ENCODE data around the gene OPN1SW. TPM values are rescaled to one million over a fixed set of nuclear protein-coding genes. Genes with fewer than 3 reads are reported as not detected.

OPN1SW gene
- total RNA-seq, 1 donor from 2014 or later, result not detected

DNA sequence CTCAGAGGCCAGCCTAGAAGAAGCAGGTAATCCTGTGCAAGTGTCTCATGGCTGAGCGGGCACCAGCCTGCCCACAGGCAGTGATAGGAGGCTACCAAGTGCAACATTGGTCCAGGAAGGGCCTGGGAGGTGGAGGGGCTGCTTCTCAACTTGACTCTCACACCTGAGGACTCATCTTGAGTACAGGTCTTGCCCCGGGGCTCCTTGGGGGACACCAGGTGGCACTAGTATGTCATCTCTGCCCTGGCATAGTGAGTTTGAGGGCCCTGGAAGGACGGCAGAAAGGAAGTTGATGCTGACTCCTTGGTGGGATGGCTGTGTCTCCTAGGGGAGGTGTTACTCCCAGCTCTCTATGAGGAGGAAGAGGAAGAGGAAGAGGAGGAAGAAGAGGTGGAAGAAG, 18.4 kb upstream of the OPN1SW start:
- intact Hi-C loops (cut with micrococcal nuclease), result loop anchor here (1.0 to 10.0 kb wide), 2 partner anchors 89 to 1651 kb away; partner anchors contain the start of gene CEP41

DNA sequence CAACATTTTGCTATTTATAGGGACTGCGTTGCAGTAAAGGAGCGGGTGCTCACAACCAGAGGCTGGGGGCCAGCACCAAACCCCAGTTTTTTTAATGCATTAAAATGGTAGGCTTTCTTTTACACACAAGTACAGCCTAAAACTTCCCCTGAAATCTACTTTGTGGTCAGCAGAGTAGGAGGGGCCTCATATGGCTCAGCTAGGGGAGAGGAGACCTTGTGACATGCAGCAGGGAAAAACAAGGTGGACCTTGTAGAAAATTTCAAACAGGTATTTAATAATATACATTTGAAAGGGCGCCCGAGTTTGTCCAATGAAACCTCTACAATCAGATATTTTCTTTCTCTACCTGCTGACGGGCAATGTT, 17.6 kb upstream of the OPN1SW start:
- intact Hi-C loops (cut with micrococcal nuclease), result loop anchor here (10.0 kb wide), 1 partner anchor 1652 kb away; the partner anchor contains the start of gene CEP41

DNA sequence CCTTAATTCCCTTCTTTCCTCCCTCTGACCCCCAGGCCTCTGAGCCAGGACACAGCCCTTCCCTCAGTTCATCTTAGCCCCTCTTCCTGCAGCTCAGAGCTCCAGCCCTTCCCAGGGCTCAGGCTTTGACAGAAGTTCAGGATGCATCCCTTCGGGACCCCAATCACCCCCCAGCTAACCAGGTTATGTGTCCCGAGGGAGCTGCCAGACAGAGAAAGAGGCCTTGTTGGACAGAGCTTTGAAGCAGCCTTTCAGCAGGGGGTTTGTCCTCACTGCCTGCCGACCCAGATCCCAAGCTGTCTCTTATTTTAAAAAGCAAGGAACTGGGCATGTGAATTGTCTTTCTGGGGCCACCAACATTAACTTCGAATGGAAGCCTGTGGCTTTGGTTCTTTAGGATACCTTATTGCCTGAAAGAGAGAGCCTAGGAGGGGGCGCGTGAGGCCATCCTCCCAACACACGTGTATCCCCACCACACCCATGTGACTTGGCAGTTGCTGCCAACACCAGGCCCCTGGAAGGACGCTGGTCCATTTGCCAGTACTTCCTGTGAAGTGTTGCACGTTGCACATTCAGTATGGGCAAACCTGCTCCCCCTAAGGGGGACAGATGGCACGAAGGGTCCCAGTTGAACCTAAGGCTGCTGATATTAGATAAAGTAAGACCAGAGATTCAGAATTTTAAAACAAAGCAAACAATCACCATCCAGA, 17.0 kb upstream of the OPN1SW start:
- intact Hi-C loops (cut with micrococcal nuclease), result loop anchor here (10.0 kb wide), 1 partner anchor 1652 kb away; the partner anchor contains the start of gene CEP41

DNA sequence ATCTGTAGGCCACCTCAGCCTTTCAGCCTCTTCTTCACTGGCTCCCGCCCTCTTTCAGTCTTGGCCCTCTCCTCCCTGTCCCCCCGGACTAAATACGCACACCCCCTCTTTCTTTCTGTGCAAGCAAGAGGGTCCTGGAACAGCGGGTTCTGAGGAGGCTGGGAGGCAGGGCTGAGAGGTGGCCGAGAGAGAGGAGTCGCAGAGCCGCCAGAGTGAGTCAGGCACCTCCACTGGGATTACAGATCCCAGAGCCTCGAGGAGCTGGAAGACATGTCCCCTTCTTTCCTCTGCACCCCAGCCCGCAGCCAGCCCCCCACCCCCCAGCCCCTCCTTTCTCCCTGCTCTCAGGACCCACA, 16.4 kb upstream of the OPN1SW start:
- intact Hi-C loops (cut with micrococcal nuclease), result loop anchor here (1.0 to 10.0 kb wide), 3 partner anchors 53 to 1653 kb away; partner anchors contain the start of genes ATP6V1F, CALU and CEP41

DNA sequence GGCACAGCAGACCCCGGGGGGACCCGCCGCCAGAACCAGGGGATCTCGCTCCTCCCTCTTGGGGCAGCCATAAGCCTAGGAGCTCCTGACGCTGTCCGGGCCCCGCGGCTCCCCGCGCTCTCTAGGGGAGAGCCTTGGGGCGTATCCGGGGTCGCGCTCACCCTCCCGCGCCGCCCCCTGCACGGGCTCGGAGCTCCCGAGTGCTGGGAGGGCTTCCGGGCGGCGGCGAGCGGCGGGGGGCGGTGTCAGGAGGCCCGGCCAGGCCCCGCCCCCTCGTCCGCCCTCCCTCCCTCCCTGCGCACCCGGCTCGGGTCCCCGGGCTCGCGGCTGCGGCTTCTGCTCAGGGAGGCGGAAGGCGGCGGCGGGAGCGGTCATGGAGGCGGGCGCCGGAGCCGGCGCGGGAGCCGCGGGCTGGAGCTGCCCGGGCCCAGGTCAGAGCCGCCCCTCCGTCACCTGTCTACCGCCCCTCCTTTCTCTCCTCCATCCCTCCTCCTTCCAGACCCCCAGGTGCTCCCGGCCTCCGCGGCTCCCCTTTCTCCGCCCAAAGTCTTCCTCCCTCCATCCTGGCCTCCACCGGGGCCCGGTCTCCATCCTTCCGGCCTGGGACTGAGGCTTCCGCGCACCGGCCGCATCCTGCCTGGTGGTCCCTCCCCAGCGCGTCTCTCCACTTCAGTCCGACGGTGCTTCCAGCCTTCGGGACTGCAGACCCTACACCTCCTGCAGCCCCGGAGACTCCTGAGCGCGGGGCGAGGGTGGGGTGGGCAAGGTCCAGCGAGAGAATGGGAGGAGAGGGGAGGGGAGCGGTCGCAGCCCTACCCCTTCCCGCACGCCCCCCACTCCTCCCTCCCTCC, 15.8 kb upstream of the OPN1SW start, which contains the start of gene CCDC136:
Gene CCDC136, plus strand, starts transcription at position 848 of the 851 bp plus-strand sequence. CDS start 444 bp downstream, outside the sequence.
- intact Hi-C loops (cut with micrococcal nuclease), result loop anchor here (1.0 to 10.0 kb wide), 3 partner anchors 52 to 1653 kb away; partner anchors contain the start of genes ATP6V1F, CALU and CEP41

DNA sequence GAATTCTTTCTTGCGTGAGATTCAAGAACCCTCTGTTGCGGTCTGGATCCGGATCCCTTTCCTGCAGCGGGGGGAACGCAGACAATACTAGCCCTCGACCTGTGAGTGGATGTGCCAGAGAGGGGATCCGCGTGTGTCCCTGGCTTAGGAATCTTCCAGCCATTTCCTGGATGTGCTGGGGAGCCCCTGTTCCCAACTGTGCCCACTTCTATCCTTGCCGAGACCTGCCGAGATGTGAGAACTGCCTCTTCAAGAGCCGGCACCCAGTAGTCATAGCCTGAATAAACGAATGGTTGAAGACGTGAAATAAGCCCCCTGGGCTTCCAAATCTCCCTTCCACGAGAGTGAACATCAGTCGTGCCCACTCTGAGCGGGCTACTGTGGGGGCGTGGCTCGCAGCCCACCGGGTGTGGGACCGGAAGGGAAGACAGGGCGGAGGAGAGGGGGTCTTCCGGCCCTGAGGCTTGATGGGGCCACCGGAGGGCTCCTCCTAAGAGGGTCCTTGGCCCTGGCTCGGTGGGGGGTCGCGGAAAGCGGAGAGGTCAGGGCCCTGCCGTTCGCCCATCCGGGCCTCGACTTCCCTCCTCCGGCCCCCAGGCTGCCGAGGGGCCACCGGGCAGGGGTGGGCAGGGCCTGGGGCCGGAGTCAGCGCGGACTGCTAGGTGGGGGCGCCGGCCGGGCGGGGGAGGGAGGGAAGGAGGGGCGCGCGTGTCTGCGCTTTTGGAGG, 14.9 kb upstream of the OPN1SW start:
- intact Hi-C loops (cut with micrococcal nuclease), result loop anchor here (1.0 to 10.0 kb wide), 3 partner anchors 51 to 1654 kb away; partner anchors contain the start of genes ATP6V1F, CALU and CEP41

DNA sequence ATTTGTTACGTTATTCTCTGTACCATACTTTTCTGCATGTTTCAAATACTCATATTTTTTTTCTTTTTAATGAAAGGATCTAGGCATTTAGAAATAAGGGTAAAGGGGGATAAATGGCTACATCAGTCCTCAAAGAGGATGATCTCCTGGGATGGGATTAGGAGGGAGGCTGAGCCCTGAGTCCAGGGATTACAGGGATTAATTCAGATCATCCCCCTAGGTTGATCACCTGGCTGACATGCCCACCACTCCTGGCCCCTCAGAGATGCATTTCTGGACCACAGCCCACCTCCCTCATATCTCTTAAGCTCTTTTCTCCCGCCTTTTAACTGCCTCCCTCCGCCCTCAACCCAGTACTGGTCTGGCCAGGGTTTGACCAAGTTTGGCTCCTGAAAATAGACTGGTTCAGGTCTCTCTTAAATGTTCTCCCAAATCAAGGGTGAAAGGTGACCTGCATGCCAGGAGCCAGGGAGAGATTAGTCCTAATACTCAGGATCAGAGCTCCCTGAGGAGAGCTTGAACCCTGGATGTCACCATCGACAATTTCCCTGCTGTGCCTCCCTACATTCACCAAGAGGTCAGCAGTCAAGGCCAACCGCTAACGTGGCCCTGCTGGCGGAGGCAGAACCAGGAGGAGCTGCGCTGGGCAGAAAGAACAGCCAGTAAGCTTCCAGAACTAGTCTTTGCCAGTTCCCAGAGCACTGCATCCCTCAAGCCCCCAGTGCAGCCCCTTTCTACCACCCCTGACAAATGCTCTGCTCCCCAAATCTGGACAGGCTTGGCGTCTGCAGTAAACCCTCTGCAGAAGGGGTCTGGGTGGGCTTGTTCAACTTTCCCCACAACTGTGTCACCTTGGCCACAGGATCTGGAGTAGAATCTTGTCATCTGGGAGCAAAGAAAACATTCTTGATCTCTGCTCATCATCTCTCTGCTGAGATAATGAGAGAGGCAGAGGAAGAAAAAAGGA, 13.1 kb upstream of the OPN1SW start:
- intact Hi-C loops (cut with micrococcal nuclease), result no loop called here

DNA sequence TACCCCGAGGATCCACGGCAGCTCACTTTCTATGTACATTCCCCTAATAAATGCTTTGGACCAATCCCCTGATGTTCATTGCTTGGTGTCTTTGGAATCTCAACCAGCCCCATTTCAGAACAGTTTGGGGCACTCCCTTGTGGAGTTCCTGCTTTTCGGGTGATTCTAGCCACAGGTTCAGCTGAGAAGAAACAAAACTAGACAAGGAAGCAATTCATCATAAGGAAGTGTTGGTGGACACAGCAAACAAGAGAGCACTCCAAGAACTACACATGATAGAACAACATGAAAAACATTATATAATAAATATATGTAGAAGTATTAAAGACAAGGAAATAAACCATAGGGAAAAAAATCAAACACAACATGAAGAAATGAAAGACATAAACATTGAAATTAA, 10.1 kb upstream of the OPN1SW start:
- intact Hi-C loops (cut with micrococcal nuclease), result no loop called here

DNA sequence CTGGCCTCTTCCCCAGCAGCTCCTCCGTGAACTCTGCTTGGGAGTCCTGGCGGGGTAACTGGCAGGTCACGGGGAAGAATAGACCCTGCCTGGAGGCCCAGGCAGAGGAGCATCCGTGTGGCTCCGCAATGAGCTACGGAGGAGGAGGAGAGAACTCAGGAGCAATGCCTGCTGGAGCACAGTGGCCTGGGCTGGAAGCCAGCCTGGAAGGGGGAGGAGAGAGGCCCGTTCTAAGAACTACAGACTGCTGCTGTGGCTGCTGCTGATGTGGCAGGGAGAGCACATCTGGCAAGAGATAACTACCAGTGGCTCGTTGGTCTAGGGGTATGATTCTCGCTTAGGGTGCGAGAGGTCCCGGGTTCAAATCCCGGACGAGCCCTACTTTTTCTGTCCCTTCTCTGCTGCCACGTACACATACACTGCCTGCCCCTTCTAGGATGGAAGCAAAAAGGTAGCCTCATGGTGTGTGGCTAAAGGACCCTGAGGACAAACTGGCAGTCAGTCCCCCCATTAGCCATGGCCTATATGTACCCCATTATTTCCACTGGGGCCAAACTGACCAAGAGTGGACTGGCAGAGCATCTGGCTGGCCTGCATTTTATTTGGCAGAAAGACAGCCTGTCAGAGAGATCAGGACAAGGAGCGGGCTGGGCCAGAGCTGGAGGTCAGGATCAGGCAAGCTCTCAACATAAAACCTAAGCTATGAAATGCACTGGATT, 7.7 kb upstream of the OPN1SW start:
- intact Hi-C loops (cut with micrococcal nuclease), result no loop called here

DNA sequence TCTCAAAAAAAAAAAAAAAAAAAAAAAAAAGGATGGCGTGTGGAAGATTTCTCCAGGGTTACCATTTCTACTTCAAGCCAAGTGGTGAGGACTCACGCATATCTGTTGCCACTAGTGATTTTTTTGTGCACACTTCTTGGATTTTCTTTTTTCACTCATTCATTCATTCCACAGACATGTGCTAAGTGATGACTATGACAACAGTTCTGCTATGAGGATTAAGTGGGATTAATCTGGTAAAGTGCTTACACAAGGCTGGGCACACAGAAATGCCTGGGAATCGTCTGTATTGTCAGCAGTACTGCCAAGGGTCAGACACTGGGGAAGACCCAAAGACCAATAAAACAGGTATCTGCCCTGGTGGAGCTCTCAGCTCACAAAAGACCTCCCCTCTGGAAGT, 6.3 kb upstream of the OPN1SW start:
- intact Hi-C loops (cut with micrococcal nuclease), result no loop called here

DNA sequence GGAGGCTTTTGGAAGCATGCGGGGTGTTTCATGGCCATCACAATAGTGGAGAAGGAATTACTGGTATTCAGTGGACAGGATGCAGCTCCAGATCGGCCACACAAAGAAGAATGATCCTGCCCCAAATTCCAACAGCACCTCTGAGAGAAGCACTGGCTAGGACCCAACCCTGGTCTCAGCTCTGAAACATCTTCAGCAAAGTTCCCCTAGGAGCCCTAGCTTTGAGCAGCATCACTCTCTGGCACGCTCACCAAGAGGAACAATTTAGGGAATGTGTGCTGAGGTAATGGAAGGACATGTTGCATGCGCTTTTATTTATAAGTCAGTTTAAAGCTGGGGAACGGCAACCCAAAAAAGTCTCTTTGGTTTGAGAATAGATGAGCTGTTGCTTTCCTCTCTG, 5.5 kb upstream of the OPN1SW start:
- intact Hi-C loops (cut with micrococcal nuclease), result no loop called here

DNA sequence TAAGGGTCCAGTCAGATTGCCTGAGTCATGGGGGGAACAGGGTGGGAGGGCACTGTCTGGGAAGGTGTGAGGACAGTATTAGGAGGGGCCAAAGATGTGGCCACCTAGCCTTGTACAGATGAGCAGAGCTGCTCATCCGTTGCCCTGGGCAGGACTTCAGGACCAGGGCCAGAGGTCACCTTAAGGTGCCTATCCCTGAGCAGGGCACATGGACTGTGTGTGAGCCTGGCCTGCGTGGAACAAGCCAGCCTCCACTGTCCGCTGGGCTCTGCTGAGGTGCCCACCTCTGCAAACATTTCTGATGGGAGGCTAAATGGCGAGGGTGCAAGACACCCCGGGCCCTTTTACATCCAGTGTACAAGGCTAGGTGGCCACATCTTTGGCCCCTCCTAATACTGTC, 3.4 kb upstream of the OPN1SW start:
- intact Hi-C loops (cut with micrococcal nuclease), result no loop called here

DNA sequence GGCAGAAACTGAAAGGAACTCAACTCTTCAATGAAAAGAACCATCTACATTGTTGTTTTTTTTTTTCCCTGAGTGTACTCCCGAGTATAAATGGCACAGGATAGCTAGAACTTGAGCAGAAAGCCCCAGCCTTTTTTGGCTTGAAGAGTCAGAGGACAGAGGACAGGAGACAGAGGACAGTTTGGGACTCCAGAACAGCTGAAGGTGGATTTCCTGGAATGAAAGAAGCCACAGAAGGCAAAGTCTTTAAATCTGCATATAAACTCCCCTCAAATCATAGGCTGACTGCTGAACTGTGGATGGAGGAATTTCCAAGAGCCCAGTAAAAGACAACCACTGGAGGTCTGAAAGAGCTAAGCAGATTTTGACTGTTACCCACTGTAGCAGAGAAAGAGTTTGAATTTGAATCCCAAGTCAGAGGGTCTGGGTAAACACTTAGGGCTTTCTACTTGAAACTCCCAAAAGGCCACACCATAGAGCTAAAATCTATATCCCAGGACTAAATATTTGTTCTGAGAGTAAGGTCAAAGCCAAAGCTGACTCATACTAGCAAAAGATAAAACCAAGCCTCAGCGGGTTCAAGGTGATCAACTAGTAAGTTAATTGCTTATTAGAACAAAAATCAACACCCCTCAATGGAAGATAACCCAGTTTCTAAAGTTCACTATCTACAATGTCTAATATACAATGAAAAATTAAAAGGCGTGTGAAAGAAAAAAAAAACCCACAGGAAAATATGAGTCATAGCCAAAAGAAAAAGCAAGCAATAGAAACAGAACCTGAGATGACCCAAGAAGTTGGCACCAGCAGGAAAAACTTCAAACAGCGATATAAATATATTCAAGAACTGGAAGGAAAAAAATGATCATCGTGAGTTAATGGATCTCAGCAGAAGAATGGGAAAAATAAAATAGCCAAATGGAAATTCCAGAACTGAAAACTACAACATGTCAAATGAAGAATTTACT, 1.8 kb upstream of the OPN1SW start:
- intact Hi-C loops (cut with micrococcal nuclease), result no loop called here

DNA sequence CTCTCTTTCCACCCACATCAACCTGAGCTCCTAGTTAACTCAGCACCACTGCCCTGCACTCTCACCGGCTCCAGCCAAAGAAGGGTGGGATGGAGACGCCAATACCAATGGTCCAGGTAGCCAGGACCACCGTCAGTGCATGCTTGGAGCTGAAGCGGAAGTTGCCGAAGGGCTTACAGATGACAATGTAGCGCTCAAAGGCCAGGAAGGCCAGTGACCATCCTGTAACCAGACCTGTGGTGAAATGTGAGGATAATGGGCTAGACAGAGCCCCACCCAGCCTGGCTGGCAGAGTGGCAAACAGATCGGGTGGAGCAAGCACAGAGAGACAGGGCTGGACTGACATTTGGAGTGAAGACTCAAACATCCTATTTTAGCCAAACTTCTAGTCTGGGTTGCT, 673 bp downstream of the OPN1SW start:
- intact Hi-C loops (cut with micrococcal nuclease), result no loop called here

DNA sequence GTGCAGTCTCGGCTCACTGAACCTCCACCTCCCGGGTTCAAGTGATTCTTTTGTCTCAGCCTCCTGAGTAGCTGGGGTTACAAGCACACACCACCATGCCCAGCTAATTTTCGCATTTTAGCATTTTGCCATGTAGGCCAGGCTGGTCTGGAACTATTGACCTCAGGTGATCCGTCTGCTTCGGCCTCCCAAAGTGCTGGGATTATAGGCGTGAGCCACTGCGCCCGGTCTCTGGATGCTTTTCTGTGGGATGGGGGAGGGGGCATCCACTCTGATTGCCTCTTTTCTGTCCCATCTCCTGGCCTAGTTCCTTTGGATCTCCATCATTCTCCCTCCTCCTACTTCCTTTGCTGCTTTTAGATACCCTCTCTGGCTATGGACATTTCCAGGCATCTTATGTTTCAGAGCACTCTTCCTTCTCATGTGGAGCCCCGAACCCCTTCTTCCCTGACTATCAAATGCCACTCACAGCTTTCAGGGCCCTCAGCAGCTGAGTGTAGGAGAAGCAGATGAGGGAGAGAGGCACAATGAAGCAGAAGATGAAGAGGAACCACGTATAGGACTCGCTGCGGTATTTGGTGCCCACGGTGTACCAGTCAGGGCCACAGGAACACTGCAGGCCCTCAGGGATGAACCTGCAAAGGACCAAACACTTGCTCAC, 1.4 kb downstream of the OPN1SW start:
- intact Hi-C loops (cut with micrococcal nuclease), result no loop called here

DNA sequence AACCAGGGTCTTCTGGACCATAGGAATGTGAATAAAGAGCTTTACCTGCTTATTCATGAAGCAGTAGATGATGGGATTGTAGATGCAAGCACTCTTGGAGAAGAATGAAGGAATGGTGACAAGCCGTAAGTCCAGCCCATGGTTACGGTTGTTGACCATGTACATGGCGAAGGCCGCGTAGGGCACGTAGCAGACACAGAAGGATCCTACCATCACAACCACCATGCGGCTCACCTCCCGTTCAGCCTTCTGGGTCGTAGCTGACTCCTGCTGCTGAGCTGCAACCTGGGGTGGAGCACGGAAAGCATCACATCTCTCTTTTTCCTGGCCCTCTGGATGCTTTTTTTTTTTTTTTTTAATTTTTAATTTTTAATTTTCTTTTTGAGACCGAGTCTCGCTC, 2.0 kb downstream of the OPN1SW start:
- intact Hi-C loops (cut with micrococcal nuclease), result no loop called here

DNA sequence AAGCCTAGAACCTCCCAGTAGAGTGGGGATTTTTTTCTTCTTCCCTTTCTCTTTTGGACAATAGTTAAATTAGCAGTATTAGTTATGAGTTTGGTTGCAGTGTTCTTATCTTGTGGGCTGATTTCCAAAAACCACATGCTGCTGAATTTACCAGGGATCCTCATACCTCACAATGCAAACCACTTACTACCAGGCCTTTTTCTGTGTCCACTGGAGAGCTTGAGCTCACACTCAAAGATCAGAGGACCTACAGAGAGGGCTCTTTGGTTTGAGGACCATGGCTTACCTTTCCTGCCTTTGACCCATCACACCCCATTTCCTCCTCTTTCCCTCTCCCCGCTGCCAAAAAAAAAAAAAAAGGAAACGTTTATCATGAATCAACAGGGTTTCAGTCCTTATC, 5.4 kb downstream of the OPN1SW start:
- intact Hi-C loops (cut with micrococcal nuclease), result no loop called here

Measured in T-helper 2 cell treated with Interferon-gamma antibody and Interleukin-4, amounts not matched to agents 100 ng/mL and 5 ng/mL, for 36 hours (primary cell).